GM12878 (cell line): ENCODE results near the gene ETDC.

Experiments
- CHD2 ChIP-seq: IDR thresholded peaks from 2 replicates; pipeline ENCODE4 v1.6.1; 2011; ENCODE audit warnings: low read depth, low read length, improper control_type of control experiment, borderline replicate concordance
- MEF2A ChIP-seq: IDR thresholded peaks from 2 replicates; pipeline ENCODE4 v1.6.1; 2011; ENCODE audit warnings: low read depth, mild to moderate bottlenecking, low read length, moderate library complexity; ENCODE audit not compliant: insufficient read depth
- POLR2A ChIP-seq: IDR thresholded peaks from 2 replicates; pipeline ENCODE4 v1.6.1; 2011; ENCODE audit warnings: low read depth, mild to moderate bottlenecking, low read length
- POLR2AphosphoS5 ChIP-seq: IDR thresholded peaks from 2 replicates; pipeline ENCODE4 v1.6.1; 2011; ENCODE audit warnings: mild to moderate bottlenecking, low read length, inconsistent platforms
- RCOR1 ChIP-seq: conservative IDR thresholded peaks from 2 replicates; pipeline ENCODE4 v1.6.1; 2012; ENCODE audit warnings: low read depth, low read length, improper control_type of control experiment
- SP1 ChIP-seq: IDR thresholded peaks from one replicate; pipeline ENCODE4 v1.6.1; 2011; ENCODE audit warnings: low read depth, low read length
- SRF ChIP-seq, 2 experiments: IDR thresholded peaks; 2 replicates each; pipeline ENCODE4 v1.6.1; 2011; ENCODE audit warnings: low read depth in 2 of 2, low read length in 2 of 2, mild to moderate bottlenecking in 1 of 2, moderate library complexity in 1 of 2
- SUZ12 ChIP-seq: fragments of 200-600 bp; sonication (generic); IDR thresholded peaks from one replicate; pipeline ENCODE4 v1.6.1; 2018; ENCODE audit warnings: antibody characterized with exemption, mild to moderate bottlenecking; ENCODE audit not compliant: unreplicated experiment
- TCF3 ChIP-seq: IDR thresholded peaks from 2 replicates; pipeline ENCODE4 v1.6.1; 2012; ENCODE audit warnings: low read depth, mild to moderate bottlenecking, low read length, borderline replicate concordance; ENCODE audit not compliant: insufficient read depth
- ZSCAN29 ChIP-seq: fragments of 450-650 bp; IDR thresholded peaks from 2 replicates; pipeline ENCODE4 v1.6.1; 2017; ENCODE audit warnings: mild to moderate bottlenecking, moderate library complexity
- TF ChIP-seq, protein P1 (sequence below): IDR thresholded peaks from 2 replicates; pipeline ENCODE4 v1.6.1; 2011; ENCODE audit warnings: low read depth, mild to moderate bottlenecking, low read length, moderate library complexity, borderline replicate concordance; ENCODE audit errors: extremely low read depth
- TF ChIP-seq, protein P2 (sequence below), 3 experiments: IDR thresholded peaks in 2 of 3; conservative IDR thresholded peaks in 1 of 3; 2 replicates each; pipeline ENCODE4 v1.5.1; 2011; ENCODE audit warnings: low read depth in 3 of 3, low read length in 3 of 3, mild to moderate bottlenecking in 3 of 3, control low read depth in 2 of 3, moderate library complexity in 2 of 3, inconsistent platforms in 1 of 3, mixed read lengths in 1 of 3; ENCODE audit not compliant: control insufficient read depth in 2 of 3, insufficient read depth in 1 of 3; ENCODE audit errors: extremely low read depth in 1 of 3

DNA sequence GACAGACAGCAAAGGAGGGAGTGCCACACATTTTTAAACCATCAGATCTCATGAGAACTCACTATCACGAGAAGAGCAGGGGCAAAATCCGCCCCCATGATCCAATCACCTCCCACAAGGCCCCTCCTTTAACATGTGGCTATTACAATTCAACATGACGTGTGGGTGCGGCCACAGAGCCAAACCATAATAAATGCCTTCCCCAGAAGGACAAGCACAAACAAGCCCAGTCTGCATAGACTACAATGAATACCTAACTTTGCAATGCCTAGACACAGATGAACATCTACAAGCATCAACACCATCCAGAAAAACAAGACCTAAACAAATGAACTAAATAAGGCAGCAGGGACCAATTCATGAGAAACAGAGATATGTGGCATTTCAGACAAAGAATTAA, 45.1 kb upstream of the ETDC start:
- TF ChIP-seq SUZ12: no peak
- no peak for TF ChIP-seq POLR2A
- TF ChIP-seq, protein P1, sequence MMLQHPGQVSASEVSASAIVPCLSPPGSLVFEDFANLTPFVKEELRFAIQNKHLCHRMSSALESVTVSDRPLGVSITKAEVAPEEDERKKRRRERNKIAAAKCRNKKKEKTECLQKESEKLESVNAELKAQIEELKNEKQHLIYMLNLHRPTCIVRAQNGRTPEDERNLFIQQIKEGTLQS: no peak
- no peak for TF ChIP-seq TCF3
- TF ChIP-seq, protein P2, sequence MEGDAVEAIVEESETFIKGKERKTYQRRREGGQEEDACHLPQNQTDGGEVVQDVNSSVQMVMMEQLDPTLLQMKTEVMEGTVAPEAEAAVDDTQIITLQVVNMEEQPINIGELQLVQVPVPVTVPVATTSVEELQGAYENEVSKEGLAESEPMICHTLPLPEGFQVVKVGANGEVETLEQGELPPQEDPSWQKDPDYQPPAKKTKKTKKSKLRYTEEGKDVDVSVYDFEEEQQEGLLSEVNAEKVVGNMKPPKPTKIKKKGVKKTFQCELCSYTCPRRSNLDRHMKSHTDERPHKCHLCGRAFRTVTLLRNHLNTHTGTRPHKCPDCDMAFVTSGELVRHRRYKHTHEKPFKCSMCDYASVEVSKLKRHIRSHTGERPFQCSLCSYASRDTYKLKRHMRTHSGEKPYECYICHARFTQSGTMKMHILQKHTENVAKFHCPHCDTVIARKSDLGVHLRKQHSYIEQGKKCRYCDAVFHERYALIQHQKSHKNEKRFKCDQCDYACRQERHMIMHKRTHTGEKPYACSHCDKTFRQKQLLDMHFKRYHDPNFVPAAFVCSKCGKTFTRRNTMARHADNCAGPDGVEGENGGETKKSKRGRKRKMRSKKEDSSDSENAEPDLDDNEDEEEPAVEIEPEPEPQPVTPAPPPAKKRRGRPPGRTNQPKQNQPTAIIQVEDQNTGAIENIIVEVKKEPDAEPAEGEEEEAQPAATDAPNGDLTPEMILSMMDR (IDR thresholded peaks at IDR 0.05 in 2 of 3, conservative IDR thresholded peaks at IDR 0.05 in 1 of 3; ENCODE audit: control insufficient read depth in 2 of 3, extremely low read depth in 1 of 3, insufficient read depth in 1 of 3, low read depth in 3 of 3, low read length in 3 of 3): no peak
- no peak for TF ChIP-seq MEF2A
- TF ChIP-seq ZSCAN29: no peak
- TF ChIP-seq POLR2AphosphoS5: no peak
- no peak for TF ChIP-seq SP1
- TF ChIP-seq SRF (IDR thresholded peaks at IDR 0.05; ENCODE audit: low read depth in 2 of 2, low read length in 2 of 2): no peak
- no peak for TF ChIP-seq CHD2
- TF ChIP-seq RCOR1: no peak
